Mucosa of rectum (tissue), 2 donors: ENCODE results near the gene NR3C2.

ENCODE experiments used
- H3K27ac ChIP-seq, 2 donors: one replicate each; pipeline ENCODE4 v1.7.0; 2013; ENCODE audit warnings: inconsistent platforms in 2 of 2, low read depth in 2 of 2, low read length in 2 of 2
- H3K27me3 ChIP-seq, 2 donors: one replicate each; pipeline ENCODE4 v1.7.0; 2013; ENCODE audit warnings: low read length in 2 of 2; ENCODE audit not compliant: control insufficient read depth in 2 of 2, insufficient read depth in 2 of 2
- H3K36me3 ChIP-seq, 2 donors: one replicate each; pipeline ENCODE4 v1.7.0; 2013; ENCODE audit warnings: low read length in 2 of 2; ENCODE audit not compliant: control insufficient read depth in 2 of 2, insufficient read depth in 2 of 2
- H3K4me1 ChIP-seq, 2 donors: one replicate each; pipeline ENCODE4 v1.7.0; 2013; ENCODE audit warnings: low read length in 2 of 2, mild to moderate bottlenecking in 1 of 2; ENCODE audit not compliant: control insufficient read depth in 2 of 2, insufficient read depth in 2 of 2
- H3K4me3 ChIP-seq, 2 donors: one replicate each; pipeline ENCODE4 v1.7.0; 2013; ENCODE audit warnings: low read length in 2 of 2
- H3K9ac ChIP-seq, 2 donors: one replicate each; pipeline ENCODE4 v1.7.0; 2013; ENCODE audit warnings: low read length in 2 of 2, low read depth in 1 of 2, mild to moderate bottlenecking in 1 of 2
- H3K9me3 ChIP-seq, 2 donors: one replicate each; pipeline ENCODE4 v1.7.0; 2013; ENCODE audit warnings: low read length in 2 of 2; ENCODE audit not compliant: control insufficient read depth in 2 of 2
- donor health status: healthy.
- donor health status: Normal muscosa, but diverticular disease.

The NR3C2 gene

DNA sequence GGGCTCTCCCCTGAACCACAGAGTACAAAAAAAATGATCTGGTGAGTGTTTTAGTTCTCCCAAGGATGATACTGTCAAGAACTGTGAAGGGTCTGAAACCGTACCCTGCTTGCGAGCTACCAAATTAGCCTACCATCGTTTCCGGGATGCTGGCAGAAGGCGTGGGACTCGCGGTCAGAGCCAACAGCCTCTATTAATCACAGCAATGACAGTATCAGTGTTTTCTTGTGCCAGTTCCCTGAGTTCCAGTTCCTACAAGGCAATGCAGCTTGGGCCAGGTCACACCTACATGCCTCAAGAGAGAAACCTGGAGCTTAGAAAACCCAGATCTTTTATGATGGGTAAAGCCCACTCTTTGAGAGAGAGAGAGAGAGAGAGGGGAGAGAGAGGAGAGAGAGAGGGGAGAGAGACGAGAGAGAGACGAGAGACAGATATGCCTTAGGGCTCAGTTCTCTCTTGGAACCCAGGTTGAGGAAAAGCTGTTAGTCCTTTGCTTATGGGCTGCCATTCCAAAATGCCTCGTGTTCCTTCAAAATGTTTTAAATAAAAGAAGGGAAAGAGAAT is 382.5 kb downstream of the NR3C2 start:
- Histone ChIP-seq H3K36me3 (no peaks in the 10 kb centered on the region), H3K27ac (no peak overlapping the region), H3K9ac (no peak overlapping the region), H3K9me3 (no peaks in the 10 kb centered on the region), H3K4me3 (no peak overlapping the region), H3K4me1 (peaks cover 4 to 12% of the 10 kb centered on the region in 2 donors), H3K27me3 (no peaks in the 10 kb centered on the region)

DNA sequence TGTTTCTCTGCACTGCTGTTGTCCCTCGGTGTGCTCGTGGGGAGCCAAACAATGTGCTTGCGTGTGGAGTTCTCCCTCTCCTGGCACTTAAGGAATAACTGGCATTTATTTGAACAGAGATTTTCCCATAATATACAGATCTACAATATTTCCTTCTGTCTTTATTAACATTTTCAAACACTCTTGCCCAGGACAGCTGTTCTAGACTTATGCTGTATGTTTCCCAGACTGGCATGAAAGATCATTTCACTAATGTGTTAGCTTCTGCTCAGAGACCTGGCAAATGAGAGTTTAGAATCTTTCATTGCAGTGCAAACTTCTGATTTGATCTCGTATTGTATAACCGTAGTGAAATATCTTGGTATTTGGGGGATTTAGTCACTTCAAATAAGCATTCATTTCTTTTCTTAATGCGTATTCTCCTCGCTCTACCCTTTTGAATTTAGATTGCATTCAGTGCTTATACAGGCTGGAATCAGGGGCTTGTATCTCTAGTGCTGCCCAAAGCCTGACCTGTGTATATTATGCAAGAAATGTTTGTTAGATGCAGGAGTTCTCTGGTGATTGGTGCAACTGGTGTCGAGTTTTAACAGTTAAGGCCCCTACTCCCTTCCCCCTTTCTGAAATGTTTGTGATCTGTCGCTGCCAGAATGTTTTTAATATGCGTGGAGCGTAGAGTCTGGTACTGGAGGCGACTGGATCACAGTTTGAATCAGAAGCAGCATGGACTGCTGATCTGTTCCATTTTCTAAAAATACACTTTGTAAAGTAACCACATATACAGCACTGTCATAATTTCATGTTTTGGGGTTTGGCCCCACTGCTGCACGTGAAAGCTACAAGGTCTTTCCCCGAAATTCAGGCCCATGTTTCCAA is 384.0 kb downstream of the NR3C2 start:
- no peak overlapping the region for H3K4me3 ChIP-seq
- no peaks in the 10 kb centered on the region for H3K36me3 ChIP-seq
- no peak overlapping the region for H3K27ac ChIP-seq
- H3K27me3 ChIP-seq: no peaks in the 10 kb centered on the region
- peaks cover 4 to 14% of the 10 kb centered on the region in 2 donors for H3K4me1 ChIP-seq
- H3K9ac ChIP-seq: no peak overlapping the region
- H3K9me3 ChIP-seq: no peaks in the 10 kb centered on the region

DNA sequence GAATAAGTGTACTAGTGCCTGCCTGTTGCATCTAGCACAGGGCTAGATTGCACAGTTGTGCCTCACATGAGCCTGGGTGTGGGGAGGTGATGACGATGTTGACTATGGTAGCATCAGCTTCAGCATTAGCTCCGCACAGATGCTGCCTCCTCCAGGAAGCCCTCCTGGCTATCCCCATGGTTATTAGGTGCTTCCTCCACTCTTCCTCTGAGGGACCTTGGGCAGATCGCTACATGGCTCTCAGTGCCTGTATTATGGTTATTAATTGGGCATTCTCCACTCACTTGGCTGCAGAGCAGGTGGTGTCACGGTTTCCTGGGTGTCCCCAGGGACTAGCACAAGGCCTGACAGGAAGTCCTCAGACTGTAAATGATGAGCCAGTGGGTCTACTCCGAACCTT is 384.7 kb downstream of the NR3C2 start:
- Histone ChIP-seq H3K36me3 (no peaks in the 10 kb centered on the region), H3K9ac (no peak overlapping the region), H3K27ac (no peak overlapping the region), H3K4me3 (no peak overlapping the region), H3K27me3 (no peaks in the 10 kb centered on the region), H3K9me3 (no peaks in the 10 kb centered on the region), H3K4me1 (peaks cover 4 to 14% of the 10 kb centered on the region in 2 donors)

- H3K27ac ChIP-seq: no peak overlapping the region
- no peak overlapping the region for H3K4me3 ChIP-seq
- no peak overlapping the region for H3K9ac ChIP-seq
- H3K36me3 ChIP-seq: no peaks in the 10 kb centered on the region
- no peaks in the 10 kb centered on the region for H3K27me3 ChIP-seq
- no peaks in the 10 kb centered on the region for H3K9me3 ChIP-seq
- peaks cover 3 to 11% of the 10 kb centered on the region in 2 donors for H3K4me1 ChIP-seq
These were observed 385.3 kb downstream of the NR3C2 start for GRCh38 chr4:148056879-148057278.

DNA sequence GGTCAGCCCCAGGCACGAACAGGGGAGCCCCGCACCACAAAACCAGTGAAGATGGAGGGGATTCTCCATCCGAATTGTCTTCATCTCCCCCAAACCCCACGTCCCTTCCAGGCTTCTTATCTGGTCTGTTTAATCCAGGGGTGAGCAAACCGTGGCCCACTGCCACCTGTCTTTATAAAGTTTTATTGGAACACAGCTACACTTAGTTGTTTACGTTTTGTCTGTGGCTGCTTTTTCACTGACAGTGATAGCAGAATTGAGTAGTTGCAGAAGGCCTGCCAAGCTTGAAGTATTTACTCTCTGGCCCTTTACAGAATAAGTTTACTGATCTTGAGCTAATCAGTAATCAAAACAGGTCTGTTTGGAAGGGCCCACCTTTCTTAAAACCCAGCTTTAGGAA is 386.4 kb downstream of the NR3C2 start:
- peaks cover 0 to 8% of the 10 kb centered on the region in 2 donors for H3K4me1 ChIP-seq
- H3K36me3 ChIP-seq: no peaks in the 10 kb centered on the region
- H3K27ac ChIP-seq: no peak overlapping the region
- no peak overlapping the region for H3K4me3 ChIP-seq
- no peak overlapping the region for H3K9ac ChIP-seq
- no peaks in the 10 kb centered on the region for H3K27me3 ChIP-seq
- no peaks in the 10 kb centered on the region for H3K9me3 ChIP-seq

GRCh38 chr4:148054275-148054674 is 387.9 kb downstream of the NR3C2 start:
- peaks cover 0 to 5% of the 10 kb centered on the region in 2 donors for H3K4me1 ChIP-seq

DNA sequence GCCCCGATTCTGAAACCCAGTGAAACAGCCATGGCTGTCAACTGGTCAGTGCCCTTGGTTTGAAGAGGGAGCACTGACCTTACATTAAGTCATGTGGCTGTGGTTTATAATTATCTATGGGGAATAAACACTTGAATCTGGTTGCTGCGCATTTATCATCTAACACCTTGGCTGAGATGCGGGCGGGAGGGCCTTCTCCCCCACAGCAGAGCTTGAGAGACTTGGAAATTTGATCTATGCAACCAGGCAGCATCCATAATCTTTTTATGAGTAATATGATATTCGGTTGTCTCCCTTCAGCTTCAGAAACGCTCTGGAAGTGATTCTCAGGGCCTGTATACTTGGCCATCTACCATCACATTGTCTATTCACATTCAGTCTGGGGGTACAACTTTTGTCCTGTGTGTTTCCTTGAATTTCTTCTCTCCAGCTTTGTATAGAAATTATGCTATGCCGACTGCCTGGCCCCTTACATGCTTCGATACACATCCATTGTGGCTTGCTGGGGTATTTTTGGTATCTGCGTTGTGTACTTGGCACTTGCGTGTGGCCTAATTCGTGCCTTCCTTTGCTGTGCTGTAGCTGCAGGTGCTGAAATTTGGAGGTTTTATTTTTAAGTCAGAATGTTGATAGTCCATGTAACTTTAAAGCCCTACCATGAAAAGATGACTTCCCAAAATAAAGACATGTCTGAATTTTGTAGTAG is 388.8 kb downstream of the NR3C2 start:
- H3K4me1 ChIP-seq: peaks cover 0 to 5% of the 10 kb centered on the region in 2 donors
- H3K27me3 ChIP-seq: no peaks in the 10 kb centered on the region
- no peaks in the 10 kb centered on the region for H3K9me3 ChIP-seq
- H3K9ac ChIP-seq: no peak overlapping the region
- no peak overlapping the region for H3K4me3 ChIP-seq
- no peaks in the 10 kb centered on the region for H3K36me3 ChIP-seq
- no peak overlapping the region for H3K27ac ChIP-seq

More at GRCh38 chr4:148054275-148054674, 387.9 kb downstream of the NR3C2 start:
- Histone ChIP-seq H3K9me3 (no peaks in the 10 kb centered on the region), H3K4me3 (no peak overlapping the region), H3K27ac (no peak overlapping the region), H3K36me3 (no peaks in the 10 kb centered on the region), H3K9ac (no peak overlapping the region), H3K27me3 (no peaks in the 10 kb centered on the region)

DNA sequence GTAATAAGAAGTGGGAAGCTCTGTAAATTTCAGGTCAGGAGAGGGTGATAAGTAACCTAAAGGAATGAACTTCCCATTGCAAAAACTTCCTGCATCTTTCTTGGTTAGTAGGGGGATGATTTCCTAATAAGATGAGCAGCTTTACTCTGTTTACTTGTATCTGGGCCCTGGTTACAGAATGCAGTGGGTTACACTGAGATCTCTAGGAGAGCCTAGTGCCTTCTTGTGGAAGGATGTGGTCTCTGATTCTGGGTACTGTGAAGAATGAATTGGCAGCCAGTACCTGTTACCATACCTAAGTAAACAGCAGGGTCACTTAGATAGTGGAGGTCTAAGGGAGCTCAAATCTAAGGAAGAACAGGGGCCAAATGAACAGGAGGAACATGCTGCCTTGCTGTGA is 389.8 kb downstream of the NR3C2 start:
- Histone ChIP-seq H3K4me1 (peaks cover 0 to 5% of the 10 kb centered on the region in 2 donors), H3K9ac (no peak overlapping the region), H3K27ac (no peak overlapping the region), H3K36me3 (no peaks in the 10 kb centered on the region), H3K27me3 (no peaks in the 10 kb centered on the region), H3K4me3 (no peak overlapping the region), H3K9me3 (no peaks in the 10 kb centered on the region)

DNA sequence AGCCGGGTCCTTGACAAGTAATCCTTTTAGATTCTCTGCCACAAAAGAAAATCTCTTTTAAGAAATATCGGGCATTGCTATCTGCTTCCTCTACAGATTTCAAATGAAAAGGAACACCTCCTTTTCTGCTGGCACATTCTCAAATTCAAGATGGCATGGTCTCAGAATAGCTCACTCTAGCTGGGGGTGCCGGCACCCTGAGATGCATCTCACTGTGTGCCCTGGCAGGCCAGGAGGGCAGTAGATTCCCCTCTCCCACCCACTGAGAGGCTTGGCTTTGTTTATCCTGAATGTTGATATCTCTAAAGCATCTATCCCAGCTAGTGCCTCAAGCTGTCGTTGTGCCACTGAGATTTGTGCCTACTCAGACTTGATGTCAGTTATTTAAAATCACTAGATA is 390.8 kb downstream of the NR3C2 start:
- H3K9ac ChIP-seq: no peak overlapping the region
- H3K27me3 ChIP-seq: no peaks in the 10 kb centered on the region
- no peaks in the 10 kb centered on the region for H3K36me3 ChIP-seq
- H3K4me3 ChIP-seq: no peak overlapping the region
- no peak overlapping the region for H3K27ac ChIP-seq
- H3K4me1 ChIP-seq: peaks cover 0 to 2% of the 10 kb centered on the region in 2 donors
- no peaks in the 10 kb centered on the region for H3K9me3 ChIP-seq

- Histone ChIP-seq H3K36me3 (no peaks in the 10 kb centered on the region), H3K4me1 (no peaks in the 10 kb centered on the region), H3K9me3 (no peaks in the 10 kb centered on the region), H3K27me3 (no peaks in the 10 kb centered on the region), H3K4me3 (no peak overlapping the region), H3K9ac (no peak overlapping the region), H3K27ac (no peak overlapping the region)
These were observed 393.6 kb downstream of the NR3C2 start for GRCh38 chr4:148048598-148048997.
